Progenitor cell of endocrine pancreas (in vitro differentiated cells): ENCODE results near the gene LZTFL1. TPM values are rescaled to one million over a fixed set of nuclear protein-coding genes. Genes with fewer than 3 reads are reported as not detected.
A peak's percentile ranks its signal among the peaks of the same experiment; 100 is the strongest.

Experiments
- DNase-seq: peaks from one replicate; pipeline ENCODE4 v3.0.0; 2021; ENCODE audit warnings: low spot score; ENCODE audit not compliant: unreplicated experiment
- H3K27ac Mint-ChIP-seq: 2 replicates; pipeline ENCODE4 v1.8.0; 2021; ENCODE audit warnings: mild to moderate bottlenecking, moderate library complexity, mixed read lengths
- H3K27me3 Mint-ChIP-seq: 2 replicates; pipeline ENCODE4 v1.8.0; 2021; ENCODE audit warnings: mixed read lengths
- H3K36me3 Mint-ChIP-seq: 2 replicates; pipeline ENCODE4 v1.8.0; 2022; ENCODE audit warnings: mixed read lengths; ENCODE audit not compliant: insufficient read depth
- H3K4me1 Mint-ChIP-seq: 2 replicates; pipeline ENCODE4 v1.8.0; 2021; ENCODE audit warnings: low read depth, mixed read lengths
- H3K4me3 Mint-ChIP-seq: 2 replicates; pipeline ENCODE4 v1.8.0; 2021; ENCODE audit warnings: low read depth, mild to moderate bottlenecking, moderate library complexity, mixed read lengths
- H3K9me3 Mint-ChIP-seq: 2 replicates; pipeline ENCODE4 v1.8.0; 2021; ENCODE audit warnings: low read depth, mixed read lengths
- CTCF ChIP-seq: fragments of 200-600 bp; sonication (generic); IDR thresholded peaks from one replicate; pipeline ENCODE4 v1.5.0; 2021; ENCODE audit warnings: antibody characterized with exemption, mild to moderate bottlenecking; ENCODE audit not compliant: unreplicated experiment
- total RNA-seq: library from RNA; stranded (reverse); gene quantifications from 2 replicates; pipeline ENCODE4 v1.2.1, GENCODE V29; 2021

LZTFL1 gene
- total RNA-seq, 1 donor from 2014 or later: 28.1 TPM

GRCh38 chr3:45838466-45838865 is 3.5 kb downstream of the LZTFL1 start:
- TF ChIP-seq CTCF: no peak
- H3K9me3 Mint-ChIP-seq: peaks cover 4% of the 10 kb centered on the region
- no peak overlapping the region for H3K4me3 Mint-ChIP-seq

GRCh38 chr3:45832699-45833098 is 9.2 kb downstream of the LZTFL1 start:
- DNase-seq: no peak
- H3K27ac Mint-ChIP-seq: no peak overlapping the region
- H3K4me1 Mint-ChIP-seq: no peaks in the 10 kb centered on the region
- no peaks in the 10 kb centered on the region for H3K9me3 Mint-ChIP-seq
- no peaks in the 10 kb centered on the region for H3K27me3 Mint-ChIP-seq
- TF ChIP-seq CTCF: peak; percentile 52
- H3K4me3 Mint-ChIP-seq: no peak overlapping the region
- H3K36me3 Mint-ChIP-seq: peaks cover 24% of the 10 kb centered on the region

More at GRCh38 chr3:45838466-45838865, 3.5 kb downstream of the LZTFL1 start:
- Mint-ChIP-seq H3K27me3 (peaks cover 5% of the 10 kb centered on the region), H3K4me1 (peaks cover 6% of the 10 kb centered on the region), H3K27ac (no peak overlapping the region), H3K36me3 (peaks cover 7% of the 10 kb centered on the region)
- DNase-seq: no peak

- no peak overlapping the region for H3K27ac Mint-ChIP-seq
- DNase-seq: no peak
- H3K36me3 Mint-ChIP-seq: peaks cover 18% of the 10 kb centered on the region
- no peaks in the 10 kb centered on the region for H3K27me3 Mint-ChIP-seq
- no peaks in the 10 kb centered on the region for H3K9me3 Mint-ChIP-seq
- no peaks in the 10 kb centered on the region for H3K4me1 Mint-ChIP-seq
- no peak for TF ChIP-seq CTCF
- no peak overlapping the region for H3K4me3 Mint-ChIP-seq
Measured at GRCh38 chr3:45830121-45830520, 11.8 kb downstream of the LZTFL1 start.

- Mint-ChIP-seq H3K27ac (no peak overlapping the region), H3K36me3 (peaks cover 17% of the 10 kb centered on the region), H3K9me3 (no peaks in the 10 kb centered on the region), H3K4me1 (no peaks in the 10 kb centered on the region), H3K4me3 (no peak overlapping the region), H3K27me3 (no peaks in the 10 kb centered on the region)
- no peak for TF ChIP-seq CTCF
- no peak for DNase-seq
Measured at GRCh38 chr3:45826908-45827307, 15.0 kb downstream of the LZTFL1 start.

GRCh38 chr3:45826321-45826720 is 15.6 kb downstream of the LZTFL1 start:
- no peak for TF ChIP-seq CTCF
- H3K27me3 Mint-ChIP-seq: no peaks in the 10 kb centered on the region
- no peak for DNase-seq
- no peak overlapping the region for H3K27ac Mint-ChIP-seq
- H3K36me3 Mint-ChIP-seq: peaks cover 14% of the 10 kb centered on the region
- no peaks in the 10 kb centered on the region for H3K9me3 Mint-ChIP-seq
- no peaks in the 10 kb centered on the region for H3K4me1 Mint-ChIP-seq
- no peak overlapping the region for H3K4me3 Mint-ChIP-seq
